Right lobe of liver (tissue), 6 donors: ENCODE measurements around the gene CLPSL2. TPM values are rescaled to one million over a fixed set of nuclear protein-coding genes. Genes with fewer than 3 reads are reported as not detected.
A peak's percentile ranks its signal among the peaks of the same experiment; 100 is the strongest.

ENCODE experiments used
- ATAC-seq, 4 donors: fragments of 200-7000 bp; cut with Tn5 transposase; one replicate each; pipeline ENCODE4 v1.9.1; 2020; ENCODE audit warnings: mild to moderate bottlenecking in 4 of 4, moderate library complexity in 4 of 4
- DNase-seq, 3 donors: peaks; one replicate each; pipeline ENCODE4 v3.0.0-alpha.2; 2020
- H3K27ac ChIP-seq, 3 donors: fragments of 200-600 bp; one replicate each; pipeline ENCODE4 v1.8.0; 2022
- H3K27me3 ChIP-seq, 2 donors: fragments of 200-600 bp; one replicate each; pipeline ENCODE4 v1.8.0; 2022
- H3K36me3 ChIP-seq, 4 donors: fragments of 200-600 bp; sonication (generic) in 1 of 4; one replicate each; pipeline versions ENCODE4 v1.5.1 to v1.8.0; 2017 to 2022; ENCODE audit warnings: control low read depth in 1 of 4
- H3K4me1 ChIP-seq, 4 donors: fragments of 200-600 bp; sonication (generic) in 1 of 4; one replicate each; pipeline versions ENCODE4 v1.5.1 to v1.8.0; 2017 to 2022; ENCODE audit warnings: control low read depth in 1 of 4
- H3K4me3 ChIP-seq, 3 donors: fragments of 200-600 bp; one replicate each; pipeline ENCODE4 v1.8.0; 2022
- H3K9me3 ChIP-seq, 4 donors: fragments of 200-600 bp; sonication (generic) in 1 of 4; one replicate each; pipeline versions ENCODE4 v1.5.1 to v1.8.0; 2017 to 2022; ENCODE audit warnings: control low read depth in 1 of 4
- CTCF ChIP-seq, 4 donors: fragments of 200-600 bp in 3 of 4; fragments of 450-650 bp in 1 of 4; IDR thresholded peaks; one replicate each; pipeline versions ENCODE4 v1.5.1 to v1.8.0; 2016 to 2022; ENCODE audit warnings: antibody characterized with exemption in 4 of 4, mild to moderate bottlenecking in 2 of 4
- POLR2A ChIP-seq: fragments of 450-650 bp; IDR thresholded peaks from one replicate; pipeline ENCODE4 v1.6.1; 2017; ENCODE audit warnings: antibody characterized with exemption, mild to moderate bottlenecking
- WGBS: methylation state at CpG from one replicate; pipeline ENCODE4 v1.1.6; 2018; ENCODE audit warnings: low coverage, low lambda C conversion rate; ENCODE audit not compliant: insufficient coverage; ENCODE audit errors: missing lambda C conversion rate; 5-methylcytosine and 5-hydroxymethylcytosine counted together
- intact Hi-C, 2 donors: fragments of 100-400 bp; cut with DNase I; formaldehyde crosslinking; loops; one replicate each; pipeline versions ENCODE4 v1.11.2 to v1.14.1; 2022
- total RNA-seq, 6 experiments: library from RNA; depleted of rRNA in 2 of 6; stranded (reverse); fragments of >200 nt in 2 of 6; fragmentation: NEBNext Ultra II Directional in 3 of 6; extraction: Animal tissue kit (Norgen Biotek cat#: 25700) in 3 of 6; gene quantifications; one replicate each; pipeline versions ENCODE4 v1.1.0 to v1.2.4, GENCODE V29; 2016 to 2023
- donor health status: DM: no; HTN: yes; CAD: no.
- donor health status: DM: no; HTN: no; CAD: no.
- donor health status: DM: no; HTN: no; CAD: no.
- donor health status: DM: no; HTN: yes; CAD: no.
- donor health status: DM: no; HTN: yes; CAD: no.

The CLPSL2 gene
- total RNA-seq, 6 experiments from 2014 or later, result not detected

- intact Hi-C loops, result no loop called here
- H3K36me3 ChIP-seq, result no peaks in the 10 kb centered on the region
- H3K27ac ChIP-seq, result no peak overlapping the region
- no peak overlapping the region for H3K4me3 ChIP-seq
- no peaks in the 10 kb centered on the region for H3K9me3 ChIP-seq
- TF ChIP-seq CTCF (IDR thresholded peaks at IDR 0.05), result peak; percentile 3 to 42 (median 32)
- TF ChIP-seq POLR2A, result no peak
- no peaks in the 10 kb centered on the region for H3K4me1 ChIP-seq
- WGBS, result 40% methylated on average over 8 of the region's 10 CpGs
- ATAC-seq (peak in 3 of 4 donors; percentile 40 to 72 (median 67)), DNase-seq (no peak)
- no peaks in the 10 kb centered on the region for H3K27me3 ChIP-seq
Observed at GRCh38 chr6:35757456-35758123, 18.8 kb upstream of the CLPSL2 start.

DNA sequence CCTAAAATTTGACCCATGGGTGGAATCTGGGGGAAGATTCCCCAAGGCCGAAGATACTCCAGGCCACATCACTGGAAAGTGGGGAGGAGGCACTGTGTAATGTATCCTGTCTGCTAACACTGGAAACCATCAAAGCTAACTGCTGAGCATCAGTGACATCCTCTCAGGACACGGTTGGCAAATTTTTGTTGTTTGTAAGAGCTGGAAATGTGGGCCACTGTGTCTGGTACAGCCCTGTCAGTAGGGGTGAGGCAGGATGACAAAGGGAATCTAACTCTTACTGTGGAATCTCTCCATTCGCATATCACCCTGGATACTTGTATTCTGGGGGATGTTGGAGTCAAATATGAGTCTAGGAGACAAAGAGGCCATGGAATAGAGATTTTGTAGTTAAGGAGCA, 17.0 kb upstream of the CLPSL2 start:
- WGBS, result 67% methylated on average over 1 of the region's 3 CpGs
- no peak for TF ChIP-seq CTCF (IDR thresholded peaks at IDR 0.05)
- no peak for TF ChIP-seq POLR2A
- no peaks in the 10 kb centered on the region for H3K36me3 ChIP-seq
- H3K27ac ChIP-seq, result no peak overlapping the region
- H3K27me3 ChIP-seq, result no peaks in the 10 kb centered on the region
- no peak for DNase-seq
- no peak overlapping the region for H3K4me3 ChIP-seq
- H3K4me1 ChIP-seq, result no peaks in the 10 kb centered on the region
- intact Hi-C loops, result no loop called here
- no peak for ATAC-seq
- H3K9me3 ChIP-seq, result no peaks in the 10 kb centered on the region

- no peaks in the 10 kb centered on the region for H3K27me3 ChIP-seq
- WGBS, result 78% methylated on average over 12 of the region's 23 CpGs
- no peaks in the 10 kb centered on the region for H3K9me3 ChIP-seq
- TF ChIP-seq POLR2A, result no peak
- no peak for TF ChIP-seq CTCF (IDR thresholded peaks at IDR 0.05)
- DNase-seq, result no peak
- intact Hi-C loops, result no loop called here
- no peak overlapping the region for H3K27ac ChIP-seq
- ATAC-seq, result peak in 1 of 4 donors; percentile 38
- no peaks in the 10 kb centered on the region for H3K4me1 ChIP-seq
- H3K4me3 ChIP-seq, result no peak overlapping the region
- H3K36me3 ChIP-seq, result no peaks in the 10 kb centered on the region
Observed at GRCh38 chr6:35765739-35766138, 10.7 kb upstream of the CLPSL2 start.

- intact Hi-C loops, result no loop called here
- no peak overlapping the region for H3K4me3 ChIP-seq
- no peaks in the 10 kb centered on the region for H3K36me3 ChIP-seq
- ATAC-seq (no peak), DNase-seq (no peak)
- WGBS, result 68% methylated on average over 4 of the region's 4 CpGs
- TF ChIP-seq CTCF (IDR thresholded peaks at IDR 0.05) (no peak), POLR2A (no peak)
- no peak overlapping the region for H3K27ac ChIP-seq
- no peaks in the 10 kb centered on the region for H3K27me3 ChIP-seq
- no peaks in the 10 kb centered on the region for H3K4me1 ChIP-seq
- no peaks in the 10 kb centered on the region for H3K9me3 ChIP-seq
Observed at GRCh38 chr6:35769211-35769610, 7.2 kb upstream of the CLPSL2 start.

DNA sequence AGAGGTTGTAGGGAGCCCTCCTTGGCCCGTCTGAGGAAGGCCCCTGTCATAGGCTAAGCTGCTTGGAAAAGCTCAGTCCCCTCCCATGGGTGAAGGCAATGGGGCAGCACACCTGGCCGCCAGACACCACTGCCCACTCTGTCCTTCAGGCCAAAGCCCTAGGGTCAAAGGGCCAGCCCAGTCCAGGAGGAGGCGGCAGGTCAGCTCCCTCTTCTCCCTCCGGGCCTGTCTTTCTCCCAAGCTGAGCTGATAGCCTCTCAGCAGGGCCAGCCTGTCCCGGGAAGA, 5.1 kb upstream of the CLPSL2 start:
- TF ChIP-seq CTCF (IDR thresholded peaks at IDR 0.05) (no peak), POLR2A (no peak)
- H3K4me1 ChIP-seq, result peaks cover 0 to 2% (median 0%) of the 10 kb centered on the region in 4 donors
- ATAC-seq (peak in 1 of 4 donors; percentile 40), DNase-seq (no peak)
- H3K4me3 ChIP-seq, result no peak overlapping the region
- intact Hi-C loops, result no loop called here
- H3K9me3 ChIP-seq, result no peaks in the 10 kb centered on the region
- peaks cover 0 to 5% of the 10 kb centered on the region in 2 donors for H3K27me3 ChIP-seq
- H3K36me3 ChIP-seq, result no peaks in the 10 kb centered on the region
- H3K27ac ChIP-seq, result no peak overlapping the region
- 60% methylated on average over 3 of the region's 5 CpGs for WGBS
